ENCODE results near the gene PKHD1. TPM values are rescaled to one million over a fixed set of nuclear protein-coding genes. Genes with fewer than 3 reads are reported as not detected.
A peak's percentile ranks its signal among the peaks of the same experiment; 100 is the strongest.
"Not testable (repeated sequence)": the region's sequence is repeated elsewhere in the genome, so short reads cannot be mapped to it uniquely, and the experiment has no call there.

PKHD1 gene
- total RNA-seq, 1 experiment from 2014 or later = not detected

GRCh38 chr6:51989789-51990188, 97.6 kb downstream of the PKHD1 start:
- DNase-seq (ENCODE audit: low read depth) = no peak

GRCh38 chr6:51986864-51987263, 100.5 kb downstream of the PKHD1 start:
- DNase-seq (ENCODE audit: low read depth) = no peak

- DNase-seq (ENCODE audit: low read depth) = no peak
Observed at GRCh38 chr6:51983564-51983963, 103.8 kb downstream of the PKHD1 start.

GRCh38 chr6:51982695-51983094, 104.7 kb downstream of the PKHD1 start:
- not testable (repeated sequence) for DNase-seq (ENCODE audit: low read depth)

GRCh38 chr6:51976374-51976773, 111.0 kb downstream of the PKHD1 start:
- no peak for DNase-seq (ENCODE audit: low read depth)

GRCh38 chr6:51972659-51973058, 114.8 kb downstream of the PKHD1 start:
- DNase-seq (ENCODE audit: low read depth) = no peak

GRCh38 chr6:51968265-51968664, 119.1 kb downstream of the PKHD1 start:
- DNase-seq (ENCODE audit: low read depth) = no peak

- DNase-seq (ENCODE audit: low read depth) = no peak
Observed at GRCh38 chr6:51965222-51965801, 122.1 kb downstream of the PKHD1 start.

- no peak for DNase-seq (ENCODE audit: low read depth)
Observed at GRCh38 chr6:51963980-51964379, 123.4 kb downstream of the PKHD1 start.

GRCh38 chr6:51962354-51962753, 125.1 kb downstream of the PKHD1 start:
- no peak for DNase-seq (ENCODE audit: low read depth)

- DNase-seq (ENCODE audit: low read depth) = no peak
Observed at GRCh38 chr6:51960419-51960818, 127.0 kb downstream of the PKHD1 start.

GRCh38 chr6:51959744-51960383, 127.5 kb downstream of the PKHD1 start:
- peak; percentile 58 for DNase-seq (ENCODE audit: low read depth)

GRCh38 chr6:51954681-51955080, 132.7 kb downstream of the PKHD1 start:
- no peak for DNase-seq (ENCODE audit: low read depth)

- DNase-seq (ENCODE audit: low read depth) = no peak
Observed at GRCh38 chr6:51953246-51953645, 134.2 kb downstream of the PKHD1 start.

- no peak for DNase-seq (ENCODE audit: low read depth)
Observed at GRCh38 chr6:51951924-51952323, 135.5 kb downstream of the PKHD1 start.

- no peak for DNase-seq (ENCODE audit: low read depth)
Observed at GRCh38 chr6:51949526-51949925, 137.9 kb downstream of the PKHD1 start.

GRCh38 chr6:51939695-51940094, 147.7 kb downstream of the PKHD1 start:
- DNase-seq (ENCODE audit: low read depth) = not testable (repeated sequence)

- DNase-seq (ENCODE audit: low read depth) = no peak
Observed at GRCh38 chr6:51936531-51937290, 150.7 kb downstream of the PKHD1 start.

GRCh38 chr6:51934098-51934497, 153.3 kb downstream of the PKHD1 start:
- peak; percentile 1 for DNase-seq (ENCODE audit: low read depth)

- no peak for DNase-seq (ENCODE audit: low read depth)
Observed at GRCh38 chr6:51932956-51933355, 154.5 kb downstream of the PKHD1 start.

GRCh38 chr6:51930602-51931001, 156.8 kb downstream of the PKHD1 start:
- no peak for DNase-seq (ENCODE audit: low read depth)

GRCh38 chr6:51929934-51930574, 157.4 kb downstream of the PKHD1 start:
- no peak for DNase-seq (ENCODE audit: low read depth)

GRCh38 chr6:51928320-51928719, 159.1 kb downstream of the PKHD1 start:
- no peak for DNase-seq (ENCODE audit: low read depth)

Data from RPMI7951 (cell line).